Activated CD8-positive, alpha-beta memory T cell treated with anti-CD3 and anti-CD28 coated beads, Interleukin-2, amount 50 U/mL, for 1 hour (primary cell): ENCODE measurements around the gene ENPEP.
A peak's percentile ranks its signal among the peaks of the same experiment; 100 is the strongest.
"Not testable (repeated sequence)": the region's sequence is repeated elsewhere in the genome, so short reads cannot be mapped to it uniquely, and the experiment has no call there.

Experiments used
- DNase-seq: peaks from one replicate; pipeline ENCODE4 v3.0.0-alpha.2; 2020; ENCODE audit errors: extremely low read depth

ENPEP gene

GRCh38 chr4:110516106-110516922 is 40.4 kb downstream of the ENPEP start:
- peak; percentile 34 for DNase-seq

- DNase-seq, result no peak
Measured at GRCh38 chr4:110518889-110519490, 43.0 kb downstream of the ENPEP start.

GRCh38 chr4:110520886-110521285 is 44.9 kb downstream of the ENPEP start:
- no peak for DNase-seq

- no peak for DNase-seq
Measured at GRCh38 chr4:110526589-110526988, 50.6 kb downstream of the ENPEP start.

GRCh38 chr4:110527156-110527555 is 51.2 kb downstream of the ENPEP start:
- DNase-seq, result no peak

- no peak for DNase-seq
Measured at GRCh38 chr4:110532901-110533589, 57.1 kb downstream of the ENPEP start.

GRCh38 chr4:110533590-110533910 is 57.6 kb downstream of the ENPEP start:
- DNase-seq, result no peak

- DNase-seq, result no peak
Measured at GRCh38 chr4:110533940-110534339, 58.0 kb downstream of the ENPEP start.

GRCh38 chr4:110540581-110540980 is 64.6 kb downstream of the ENPEP start:
- no peak for DNase-seq

GRCh38 chr4:110540982-110541451 is 65.1 kb downstream of the ENPEP start:
- no peak for DNase-seq

GRCh38 chr4:110543577-110543976 is 67.6 kb downstream of the ENPEP start:
- DNase-seq, result no peak

- DNase-seq, result no peak
Measured at GRCh38 chr4:110544594-110544993, 68.6 kb downstream of the ENPEP start.

- no peak for DNase-seq
Measured at GRCh38 chr4:110550260-110550659, 74.3 kb downstream of the ENPEP start.

- DNase-seq, result no peak
Measured at GRCh38 chr4:110553197-110553596, 77.2 kb downstream of the ENPEP start.

- no peak for DNase-seq
Measured at GRCh38 chr4:110567214-110567613, 91.3 kb downstream of the ENPEP start.

GRCh38 chr4:110576696-110577095 is 100.7 kb downstream of the ENPEP start:
- DNase-seq, result not testable (repeated sequence)

- DNase-seq, result no peak
Measured at GRCh38 chr4:110586131-110586850, 110.3 kb downstream of the ENPEP start.

- no peak for DNase-seq
Measured at GRCh38 chr4:110587666-110588285, 111.8 kb downstream of the ENPEP start.

GRCh38 chr4:110589297-110589696 is 113.3 kb downstream of the ENPEP start:
- DNase-seq, result no peak

GRCh38 chr4:110595583-110595982 is 119.6 kb downstream of the ENPEP start:
- DNase-seq, result no peak

GRCh38 chr4:110596431-110596830 is 120.5 kb downstream of the ENPEP start:
- no peak for DNase-seq

- DNase-seq, result no peak
Measured at GRCh38 chr4:110597582-110597981, 121.6 kb downstream of the ENPEP start.
